Right lobe of liver (tissue), 6 donors: ENCODE measurements around the gene AMER2. TPM values are rescaled to one million over a fixed set of nuclear protein-coding genes. Genes with fewer than 3 reads are reported as not detected.
"Not testable (repeated sequence)": the region's sequence is repeated elsewhere in the genome, so short reads cannot be mapped to it uniquely, and the experiment has no call there.

Experiments
- ATAC-seq, 4 donors: fragments of 200-7000 bp; cut with Tn5 transposase; one replicate each; pipeline ENCODE4 v1.9.1; 2020; ENCODE audit warnings: mild to moderate bottlenecking in 4 of 4, moderate library complexity in 4 of 4
- DNase-seq, 3 donors: peaks; one replicate each; pipeline ENCODE4 v3.0.0-alpha.2; 2020
- H3K27ac ChIP-seq, 3 donors: fragments of 200-600 bp; one replicate each; pipeline ENCODE4 v1.8.0; 2022
- H3K27me3 ChIP-seq, 2 donors: fragments of 200-600 bp; one replicate each; pipeline ENCODE4 v1.8.0; 2022
- H3K36me3 ChIP-seq, 4 donors: fragments of 200-600 bp; sonication (generic) in 1 of 4; one replicate each; pipeline versions ENCODE4 v1.5.1 to v1.8.0; 2017 to 2022; ENCODE audit warnings: control low read depth in 1 of 4
- H3K4me1 ChIP-seq, 4 donors: fragments of 200-600 bp; sonication (generic) in 1 of 4; one replicate each; pipeline versions ENCODE4 v1.5.1 to v1.8.0; 2017 to 2022; ENCODE audit warnings: control low read depth in 1 of 4
- H3K4me3 ChIP-seq, 3 donors: fragments of 200-600 bp; one replicate each; pipeline ENCODE4 v1.8.0; 2022
- H3K9me3 ChIP-seq, 4 donors: fragments of 200-600 bp; sonication (generic) in 1 of 4; one replicate each; pipeline versions ENCODE4 v1.5.1 to v1.8.0; 2017 to 2022; ENCODE audit warnings: control low read depth in 1 of 4
- CTCF ChIP-seq, 4 donors: fragments of 200-600 bp in 3 of 4; fragments of 450-650 bp in 1 of 4; IDR thresholded peaks; one replicate each; pipeline versions ENCODE4 v1.5.1 to v1.8.0; 2016 to 2022; ENCODE audit warnings: antibody characterized with exemption in 4 of 4, mild to moderate bottlenecking in 2 of 4
- POLR2A ChIP-seq: fragments of 450-650 bp; IDR thresholded peaks from one replicate; pipeline ENCODE4 v1.6.1; 2017; ENCODE audit warnings: antibody characterized with exemption, mild to moderate bottlenecking
- WGBS: methylation state at CpG from one replicate; pipeline ENCODE4 v1.1.6; 2018; ENCODE audit warnings: low coverage, low lambda C conversion rate; ENCODE audit not compliant: insufficient coverage; ENCODE audit errors: missing lambda C conversion rate; 5-methylcytosine and 5-hydroxymethylcytosine counted together
- intact Hi-C, 2 donors: fragments of 100-400 bp; cut with DNase I; formaldehyde crosslinking; loops; one replicate each; pipeline versions ENCODE4 v1.11.2 to v1.14.1; 2022
- total RNA-seq, 6 experiments: library from RNA; depleted of rRNA in 2 of 6; stranded (reverse); fragments of >200 nt in 2 of 6; fragmentation: NEBNext Ultra II Directional in 3 of 6; extraction: Animal tissue kit (Norgen Biotek cat#: 25700) in 3 of 6; gene quantifications; one replicate each; pipeline versions ENCODE4 v1.1.0 to v1.2.4, GENCODE V29; 2016 to 2023
- donor health status: DM: no; HTN: yes; CAD: no.
- donor health status: DM: no; HTN: no; CAD: no.
- donor health status: DM: no; HTN: no; CAD: no.
- donor health status: DM: no; HTN: yes; CAD: no.
- donor health status: DM: no; HTN: yes; CAD: no.

AMER2 gene
- total RNA-seq, 6 experiments from 2014 or later = not detected

DNA sequence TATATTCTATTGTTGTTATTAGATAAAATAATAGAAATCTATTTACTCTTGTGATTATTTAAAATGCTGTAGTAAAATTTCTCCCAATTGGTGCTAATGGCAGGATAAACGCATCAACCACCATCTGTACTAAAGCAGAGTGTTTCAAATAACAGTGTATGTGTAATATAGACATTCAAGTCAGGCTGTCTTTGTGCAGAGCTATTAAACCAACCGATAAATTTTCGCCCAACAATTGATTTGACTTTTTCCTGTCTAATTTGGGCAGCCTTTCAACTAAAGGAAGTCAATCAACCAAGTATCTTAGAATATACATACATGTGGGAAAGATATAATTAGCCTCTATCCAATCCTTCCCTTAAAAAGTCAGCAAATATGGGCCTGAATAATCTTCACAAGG is 5.8 kb downstream of the AMER2 start:
- no peaks in the 10 kb centered on the region for H3K4me1 ChIP-seq
- TF ChIP-seq CTCF (IDR thresholded peaks at IDR 0.05) (no peak), POLR2A (no peak)
- H3K27me3 ChIP-seq = peaks cover 0 to under 1% of the 10 kb centered on the region in 2 donors
- H3K36me3 ChIP-seq = no peaks in the 10 kb centered on the region
- no peak overlapping the region for H3K4me3 ChIP-seq
- ATAC-seq (no peak), DNase-seq (no peak)
- H3K9me3 ChIP-seq = no peaks in the 10 kb centered on the region
- WGBS = 56% methylated on average over 3 of the region's 3 CpGs
- no peak overlapping the region for H3K27ac ChIP-seq
- intact Hi-C loops = no loop called here

DNA sequence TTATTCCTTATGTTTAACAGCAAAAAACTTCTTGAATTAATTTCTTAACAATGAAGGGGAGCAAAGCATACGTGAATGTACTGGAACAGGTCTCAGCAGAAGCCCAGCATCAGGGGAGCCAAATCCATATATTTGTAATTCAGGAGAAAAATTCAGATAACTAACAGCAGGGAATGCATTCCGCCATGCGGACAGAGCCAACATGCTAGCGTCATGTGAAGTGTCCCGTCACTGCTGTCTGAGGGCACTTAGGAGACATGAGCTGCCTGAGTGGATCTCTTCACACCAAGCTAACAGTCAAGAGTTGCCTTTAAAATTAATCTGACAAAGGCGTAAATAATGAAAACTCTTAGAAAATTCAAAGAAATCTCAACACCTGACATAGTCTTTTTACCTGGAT is 6.4 kb downstream of the AMER2 start:
- ATAC-seq (no peak), DNase-seq (no peak)
- no peaks in the 10 kb centered on the region for H3K27me3 ChIP-seq
- H3K4me3 ChIP-seq = no peak overlapping the region
- H3K27ac ChIP-seq = no peak overlapping the region
- no peaks in the 10 kb centered on the region for H3K36me3 ChIP-seq
- H3K9me3 ChIP-seq = no peaks in the 10 kb centered on the region
- TF ChIP-seq CTCF (IDR thresholded peaks at IDR 0.05) (no peak), POLR2A (no peak)
- intact Hi-C loops = no loop called here
- 70% methylated on average over 6 of the region's 6 CpGs for WGBS
- H3K4me1 ChIP-seq = no peaks in the 10 kb centered on the region

- H3K36me3 ChIP-seq, intact Hi-C loops, H3K9me3 ChIP-seq, H3K27ac ChIP-seq, H3K4me1 ChIP-seq, ATAC-seq, H3K4me3 ChIP-seq, H3K27me3 ChIP-seq, DNase-seq: not testable (repeated sequence)
- WGBS = 15% methylated on average over 3 of the region's 5 CpGs
Observed at GRCh38 chr13:25165163-25165562, 6.9 kb downstream of the AMER2 start.

DNA sequence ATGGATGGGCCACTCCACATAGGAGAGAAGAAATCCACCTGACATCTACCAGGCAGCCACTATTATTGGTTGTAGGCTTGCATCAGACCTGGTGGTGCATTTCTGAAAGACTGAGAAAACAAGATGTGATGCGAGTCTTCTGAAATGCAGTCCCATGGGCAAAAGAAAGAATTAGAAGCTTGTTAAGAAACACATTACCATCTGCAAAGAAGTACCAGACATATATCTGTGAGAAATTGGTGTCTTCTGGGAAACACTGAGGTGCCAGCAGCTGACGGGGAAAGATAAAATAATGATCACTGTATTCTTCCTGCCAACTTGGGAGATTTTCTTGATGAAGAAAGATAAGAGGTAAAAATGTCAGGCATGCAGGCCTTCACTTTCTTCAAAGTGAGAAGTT is 14.4 kb downstream of the AMER2 start:
- DNase-seq (no peak), ATAC-seq (no peak)
- H3K36me3 ChIP-seq = no peaks in the 10 kb centered on the region
- 52% methylated on average over 2 of the region's 2 CpGs for WGBS
- no peaks in the 10 kb centered on the region for H3K9me3 ChIP-seq
- H3K27ac ChIP-seq = no peak overlapping the region
- H3K4me1 ChIP-seq = no peaks in the 10 kb centered on the region
- no peaks in the 10 kb centered on the region for H3K27me3 ChIP-seq
- TF ChIP-seq CTCF (IDR thresholded peaks at IDR 0.05) = no peak
- TF ChIP-seq POLR2A = no peak
- H3K4me3 ChIP-seq = no peak overlapping the region
- intact Hi-C loops = no loop called here

GRCh38 chr13:25153736-25154135 is 18.4 kb downstream of the AMER2 start:
- Histone ChIP-seq H3K27me3 (no peaks in the 10 kb centered on the region), H3K36me3 (no peaks in the 10 kb centered on the region), H3K4me1 (no peaks in the 10 kb centered on the region), H3K9me3 (no peaks in the 10 kb centered on the region), H3K4me3 (no peak overlapping the region), H3K27ac (no peak overlapping the region)
- DNase-seq (no peak), ATAC-seq (no peak)
- WGBS = 9% methylated on average over 2 of the region's 2 CpGs
- TF ChIP-seq CTCF (IDR thresholded peaks at IDR 0.05) (no peak), POLR2A (no peak)
- intact Hi-C loops = no loop called here
